ENCODE measurements around the gene TRIM15. TPM values are rescaled to one million over a fixed set of nuclear protein-coding genes. Genes with fewer than 3 reads are reported as not detected.

The TRIM15 gene
- total and polyA plus RNA-seq, 2 donors (not counting 3 experiments of a cell fraction or from before 2014, with no cell fraction given): not detected

- H3K9me1 ChIP-seq (replicated peaks; ENCODE audit: control insufficient read depth, extremely low read depth, insufficient read depth, low read length): no peaks in the 10 kb centered on the region
- peaks cover 27% of the 10 kb centered on the region for H3K4me1 ChIP-seq (ENCODE audit: control insufficient read depth, extremely low read depth, insufficient read depth, low read length)
- BruUV-seq (replicated peaks): no TSS peak
- peaks cover 45% of the 10 kb centered on the region for H3K79me2 ChIP-seq (ENCODE audit: control insufficient read depth, insufficient read depth, low read length)
- no peak for TF ChIP-seq MAX (IDR thresholded peaks at IDR 0.05; ENCODE audit: insufficient read depth, insufficient read length)
- no peak for TF ChIP-seq FOS (IDR thresholded peaks at IDR 0.05; ENCODE audit: borderline replicate concordance, insufficient read depth, low read length)
- TF ChIP-seq JUN (IDR thresholded peaks at IDR 0.05; ENCODE audit: borderline replicate concordance, insufficient read depth, insufficient read length, low read depth): no peak
- no peak for TF ChIP-seq EZH2 (IDR thresholded peaks at IDR 0.05; ENCODE audit: borderline replicate concordance, low read depth, low read length, severe bottlenecking)
- peak overlapping the region; percentile 89 for H3K9ac ChIP-seq (replicated peaks; ENCODE audit: extremely low read depth, insufficient read depth, low read length)
- no peaks in the 10 kb centered on the region for H3K36me3 ChIP-seq (ENCODE audit: control insufficient read depth in 2 of 2, extremely low read depth in 1 of 2, insufficient read depth in 2 of 2, low read length in 2 of 2)
- no peak overlapping the region for H3K27ac ChIP-seq (ENCODE audit: insufficient read depth, low read depth, low read length)
- POLR2A ChIA-PET: no interaction called here
- H2AFZ ChIP-seq (ENCODE audit: low read depth, low read length): no peak overlapping the region
- dilution Hi-C loops (cut with MboI; ENCODE audit: extremely low pct_ligation_motif_present, low sequenced_read_pairs) (no loop called here), intact Hi-C loops (cut with micrococcal nuclease) (loop anchor here (2.0 kb wide), 1 partner anchor 109 kb away; no protein-coding TSS in a partner anchor)
- CTCF ChIA-PET: no interaction called here
- FAIRE-seq: no peak
- H3K9me3 ChIP-seq (replicated peaks; ENCODE audit: control insufficient read depth, insufficient read depth, low read length): no peaks in the 10 kb centered on the region
- DNase-seq (ENCODE audit: low read depth, low spot score): no peak
- peak overlapping the region; percentile 91 for H3K4me2 ChIP-seq (ENCODE audit: insufficient read depth, low read length)
- H3K4me3 ChIP-seq (replicated peaks in 1 of 3; ENCODE audit: insufficient read depth in 1 of 3, low read depth in 1 of 3, low read length in 3 of 3): peak overlapping the region in 1 of 3 experiments; percentile 84
- no peaks in the 10 kb centered on the region for H3K27me3 ChIP-seq (ENCODE audit: control insufficient read depth in 2 of 2, insufficient read depth in 2 of 2, low read length in 2 of 2)
- no peaks in the 10 kb centered on the region for H4K20me1 ChIP-seq (replicated peaks; ENCODE audit: control insufficient read depth, extremely low read depth, insufficient read depth, low read length)
Measured at GRCh38 chr6:30211899-30212298, 48.6 kb downstream of the TRIM15 start.

- no peaks in the 10 kb centered on the region for H3K27me3 ChIP-seq (ENCODE audit: control insufficient read depth in 2 of 2, insufficient read depth in 2 of 2, low read length in 2 of 2)
- H3K36me3 ChIP-seq (ENCODE audit: control insufficient read depth in 2 of 2, extremely low read depth in 1 of 2, insufficient read depth in 2 of 2, low read length in 2 of 2): no peaks in the 10 kb centered on the region
- H3K4me2 ChIP-seq (ENCODE audit: insufficient read depth, low read length): peak within 1 kb of the TSS; percentile 91
- CTCF ChIA-PET: no interaction called here
- H3K4me3 ChIP-seq (replicated peaks in 1 of 3; ENCODE audit: insufficient read depth in 1 of 3, low read depth in 1 of 3, low read length in 3 of 3): peak within 1 kb of the TSS; percentile 71 to 84 (median 82)
- TF ChIP-seq POLR2A (IDR thresholded peaks at IDR 0.05; ENCODE audit: low read depth, low read length) (peak; percentile 79), POLR2AphosphoS5 (IDR thresholded peaks at IDR 0.05; ENCODE audit: insufficient read depth, low read depth, low read length) (peak; percentile 70), MAX (IDR thresholded peaks at IDR 0.05; ENCODE audit: insufficient read depth, insufficient read length) (no peak)
- POLR2A ChIA-PET: interaction anchor here (0.9 kb wide), 1 partner anchor 113 kb away, joined by 3 read pairs; no protein-coding TSS in a partner anchor
- dilution Hi-C loops (cut with MboI; ENCODE audit: extremely low pct_ligation_motif_present, low sequenced_read_pairs) (no loop called here), intact Hi-C loops (cut with micrococcal nuclease) (loop anchor here (1.0 to 2.0 kb wide), 2 partner anchors 110 to 113 kb away; partner anchors contain the start of gene TRIM39)
- H2AFZ ChIP-seq (ENCODE audit: low read depth, low read length): peak within 1 kb of the TSS; percentile 97
- peaks cover 20% of the 10 kb centered on the region for H3K4me1 ChIP-seq (ENCODE audit: control insufficient read depth, extremely low read depth, insufficient read depth, low read length)
- peaks cover 37% of the 10 kb centered on the region for H3K79me2 ChIP-seq (ENCODE audit: control insufficient read depth, insufficient read depth, low read length)
- DNase-seq (ENCODE audit: low read depth, low spot score) (peak; percentile 98), FAIRE-seq (peak; percentile 93)
- peak within 1 kb of the TSS; percentile 89 for H3K9ac ChIP-seq (replicated peaks; ENCODE audit: extremely low read depth, insufficient read depth, low read length)
- no peaks in the 10 kb centered on the region for H3K9me1 ChIP-seq (replicated peaks; ENCODE audit: control insufficient read depth, extremely low read depth, insufficient read depth, low read length)
- H3K27ac ChIP-seq (ENCODE audit: insufficient read depth, low read depth, low read length): peak within 1 kb of the TSS; percentile 95
- no peaks in the 10 kb centered on the region for H4K20me1 ChIP-seq (replicated peaks; ENCODE audit: control insufficient read depth, extremely low read depth, insufficient read depth, low read length)
- BruUV-seq (replicated peaks): TSS peak; percentile 46
- no peaks in the 10 kb centered on the region for H3K9me3 ChIP-seq (replicated peaks; ENCODE audit: control insufficient read depth, insufficient read depth, low read length)
Measured at GRCh38 chr6:30212865-30213666, 49.7 kb downstream of the TRIM15 start, which contains the start of gene TRIM26. Gene TRIM26, minus strand, starts transcription at chr6:30213406. Its CDS starts 14,303 bp downstream, at chr6:30199103.

Measured in endothelial cell of umbilical vein (primary cell).